ENCODE results near the gene DOK3.

Gene DOK3

GRCh38 chr5:177479774-177480173 lies 29.9 kb downstream of the DOK3 start:
- DNase-seq, result peak; percentile 41

- peak; percentile 67 to 76 for DNase-seq
These were observed 30.6 kb downstream of the DOK3 start for GRCh38 chr5:177478711-177479646.

- DNase-seq, result no peak
These were observed 31.7 kb downstream of the DOK3 start for GRCh38 chr5:177477701-177478477.

GRCh38 chr5:177476531-177477233 lies 32.9 kb downstream of the DOK3 start:
- DNase-seq, result no peak

GRCh38 chr5:177475563-177476427 lies 33.8 kb downstream of the DOK3 start:
- DNase-seq, result no peak

GRCh38 chr5:177474846-177475562 lies 34.6 kb downstream of the DOK3 start:
- no peak for DNase-seq

GRCh38 chr5:177474002-177474476 lies 35.6 kb downstream of the DOK3 start:
- no peak for DNase-seq

- DNase-seq, result no peak
These were observed 36.1 kb downstream of the DOK3 start, which contains the start of gene DBN1 for GRCh38 chr5:177473443-177474001. Gene DBN1, minus strand, starts transcription at chr5:177473634. Its CDS starts 113 bp downstream, at chr5:177473521.

- DNase-seq, result no peak
These were observed 36.9 kb downstream of the DOK3 start for GRCh38 chr5:177472460-177473442.

- no peak for DNase-seq
These were observed 37.8 kb downstream of the DOK3 start for GRCh38 chr5:177471610-177472356.

GRCh38 chr5:177470759-177471536 lies 38.7 kb downstream of the DOK3 start:
- no peak for DNase-seq

- no peak for DNase-seq
These were observed 39.7 kb downstream of the DOK3 start for GRCh38 chr5:177469750-177470525.

- no peak for DNase-seq
These were observed 40.7 kb downstream of the DOK3 start for GRCh38 chr5:177468685-177469628.

GRCh38 chr5:177468329-177468684 lies 41.3 kb downstream of the DOK3 start:
- no peak for DNase-seq

GRCh38 chr5:177467436-177467835 lies 42.2 kb downstream of the DOK3 start:
- no peak for DNase-seq

- no peak for DNase-seq
These were observed 42.8 kb downstream of the DOK3 start for GRCh38 chr5:177466861-177467260.
